H1 (cell line): ENCODE measurements around the gene TTC38. TPM values are rescaled to one million over a fixed set of nuclear protein-coding genes. Genes with fewer than 3 reads are reported as not detected.

ENCODE experiments used
- CTCF ChIA-PET: fragments of 300-600 bp; sonication (Branson Sonifier 250); formaldehyde crosslinking; loops from one replicate; lab custom pipeline; 2021; ENCODE audit not compliant: partially characterized antibody; lab: Charles Lee
- POLR2A ChIA-PET: fragments of 300-600 bp; sonication (Branson Sonifier 250); formaldehyde crosslinking; loops from one replicate; lab custom pipeline; 2021; ENCODE audit warnings: inconsistent platforms; ENCODE audit not compliant: partially characterized antibody; lab: Charles Lee
- DNase-seq, 2 experiments: peaks; one replicate each; pipeline versions ENCODE4 v3.0.0 to v3.0.0-alpha.2; 2010 to 2022; ENCODE audit warnings: low spot score in 2 of 2, low read depth in 1 of 2, mixed read lengths in 1 of 2
- FAIRE-seq: peaks from 2 replicates; lab custom pipeline; 2011; peaks lifted over from hg19 to GRCh38; lab: Jason Lieb, UNC
- H2AFZ ChIP-seq: 2 replicates; pipeline ENCODE4 v1.8.1; 2012; ENCODE audit warnings: low read length, inconsistent platforms
- H2AK5ac ChIP-seq: 2 replicates; pipeline ENCODE4 v1.6.1; 2013; ENCODE audit warnings: low read depth, low read length
- H2BK120ac ChIP-seq: replicated peaks from 2 replicates; pipeline ENCODE3; 2013; ENCODE audit warnings: low read depth, low read length, inconsistent platforms
- H2BK12ac ChIP-seq: 2 replicates; pipeline ENCODE4 v1.6.1; 2013; ENCODE audit warnings: low read depth, low read length
- H2BK15ac ChIP-seq: 2 replicates; pipeline ENCODE4 v1.6.1; 2013; ENCODE audit warnings: low read length
- H2BK20ac ChIP-seq: 2 replicates; pipeline ENCODE4 v1.6.1; 2013; ENCODE audit warnings: low read length
- H2BK5ac ChIP-seq: 2 replicates; pipeline ENCODE4 v1.6.1; 2013; ENCODE audit warnings: low read depth, low read length
- H3K14ac ChIP-seq: 2 replicates; pipeline ENCODE4 v1.6.1; 2013; ENCODE audit warnings: inconsistent platforms; ENCODE audit not compliant: insufficient read length
- H3K18ac ChIP-seq: 2 replicates; pipeline ENCODE4 v1.6.1; 2013; ENCODE audit warnings: low read length; ENCODE audit errors: extremely low read depth
- H3K23ac ChIP-seq: 2 replicates; pipeline ENCODE4 v1.6.1; 2013; ENCODE audit warnings: inconsistent platforms; ENCODE audit not compliant: insufficient read length
- H3K23me2 ChIP-seq: 2 replicates; pipeline ENCODE4 v1.6.1; 2013; ENCODE audit warnings: low read depth, low read length
- H3K27ac ChIP-seq: 2 replicates; pipeline ENCODE4 v1.6.1; 2011; ENCODE audit warnings: low read depth, low read length, inconsistent platforms
- H3K27me3 ChIP-seq, 4 experiments: replicated peaks in 1 of 4; 1 replicate in 1 of 4; 2 replicates in 3 of 4; pipeline versions ENCODE4 v1.6.1 to v1.8.1; 2011 to 2013; ENCODE audit warnings: low read length in 3 of 4, mild to moderate bottlenecking in 3 of 4, inconsistent platforms in 2 of 4, mixed read lengths in 2 of 4, moderate library complexity in 1 of 4; ENCODE audit not compliant: control insufficient read depth in 3 of 4, insufficient read depth in 3 of 4; ENCODE audit errors: extremely low read depth in 1 of 4
- H3K36me3 ChIP-seq, 4 experiments: 2 replicates each; pipeline versions ENCODE4 v1.6.1 to v1.8.1; 2011 to 2013; ENCODE audit warnings: mild to moderate bottlenecking in 4 of 4, low read length in 3 of 4, moderate library complexity in 2 of 4, control low read depth in 1 of 4, inconsistent platforms in 1 of 4; ENCODE audit not compliant: insufficient read depth in 4 of 4, control insufficient read depth in 2 of 4
- H3K4ac ChIP-seq: replicated peaks from 2 replicates; pipeline ENCODE3; 2013; ENCODE audit warnings: low read length, low read depth, mixed read lengths, inconsistent platforms; ENCODE audit not compliant: insufficient read length
- H3K4me1 ChIP-seq, 4 experiments: replicated peaks in 1 of 4; 1 replicate in 1 of 4; 2 replicates in 3 of 4; pipeline versions ENCODE4 v1.6.1 to v1.8.1; 2011 to 2013; ENCODE audit warnings: low read length in 3 of 4, inconsistent platforms in 2 of 4, mixed read lengths in 1 of 4; ENCODE audit not compliant: insufficient read depth in 4 of 4, control insufficient read depth in 3 of 4
- H3K4me2 ChIP-seq, 2 experiments: 2 replicates each; pipeline versions ENCODE4 v1.6.1 to v1.8.1; 2011 to 2013; ENCODE audit warnings: low read depth in 2 of 2, low read length in 2 of 2, control low read depth in 1 of 2, inconsistent platforms in 1 of 2, mild to moderate bottlenecking in 1 of 2; ENCODE audit not compliant: insufficient read depth in 1 of 2
- H3K4me3 ChIP-seq, 4 experiments: fragments of 200-600, 300-600 bp in 1 of 4; sonication (generic), shearing (Covaris generic), sonication (Bioruptor Twin) in 1 of 4; 2 replicates each; pipeline versions ENCODE4 v1.5.1 to v1.8.1; 2011 to 2016; ENCODE audit warnings: low read length in 4 of 4, low read depth in 3 of 4, control low read depth in 2 of 4, inconsistent platforms in 2 of 4, mild to moderate bottlenecking in 2 of 4, mixed read lengths in 1 of 4, moderate library complexity in 1 of 4; ENCODE audit not compliant: insufficient read depth in 2 of 4; ENCODE audit errors: extremely low read depth in 1 of 4
- H3K56ac ChIP-seq: replicated peaks from 2 replicates; pipeline ENCODE3; 2013; ENCODE audit warnings: low read depth, mild to moderate bottlenecking, mixed read lengths, low read length, inconsistent platforms; ENCODE audit not compliant: insufficient read length
- H3K79me1 ChIP-seq: 2 replicates; pipeline ENCODE4 v1.6.1; 2013; ENCODE audit warnings: low read depth, low read length, control low read depth
- H3K79me2 ChIP-seq, 2 experiments: 2 replicates each; pipeline versions ENCODE4 v1.6.1 to v1.8.1; 2012 to 2013; ENCODE audit warnings: low read length in 2 of 2, mild to moderate bottlenecking in 2 of 2, inconsistent platforms in 1 of 2; ENCODE audit not compliant: insufficient read depth in 2 of 2, control insufficient read depth in 1 of 2
- H3K9ac ChIP-seq, 4 experiments: replicated peaks in 1 of 4; 1 replicate in 1 of 4; 2 replicates in 3 of 4; pipeline versions ENCODE4 v1.6.1 to v1.8.1; 2011 to 2013; ENCODE audit warnings: low read depth in 3 of 4, low read length in 3 of 4, control low read depth in 2 of 4, mild to moderate bottlenecking in 2 of 4, moderate library complexity in 2 of 4, inconsistent platforms in 1 of 4; ENCODE audit errors: extremely low read depth in 1 of 4
- H3K9me3 ChIP-seq, 2 experiments: 2 replicates each; pipeline versions ENCODE4 v1.6.1 to v1.8.1; 2012 to 2013; ENCODE audit warnings: mild to moderate bottlenecking in 2 of 2, moderate library complexity in 2 of 2, control low read depth in 1 of 2, inconsistent platforms in 1 of 2, low read depth in 1 of 2, low read length in 1 of 2, mixed read lengths in 1 of 2; ENCODE audit not compliant: insufficient read depth in 2 of 2
- H4K20me1 ChIP-seq, 2 experiments: replicated peaks in 1 of 2; 2 replicates each; pipeline versions ENCODE3 to v1.8.1; 2011 to 2013; ENCODE audit warnings: inconsistent platforms in 2 of 2, low read length in 2 of 2, mild to moderate bottlenecking in 1 of 2; ENCODE audit not compliant: insufficient read depth in 2 of 2, control insufficient read depth in 1 of 2
- H4K5ac ChIP-seq: 2 replicates; pipeline ENCODE4 v1.6.1; 2013; ENCODE audit warnings: low read length, low read depth, mixed read lengths, inconsistent platforms; ENCODE audit not compliant: insufficient read length
- H4K8ac ChIP-seq: 2 replicates; pipeline ENCODE4 v1.8.0; 2013; ENCODE audit warnings: mild to moderate bottlenecking, moderate library complexity, low read length, inconsistent platforms; ENCODE audit not compliant: insufficient read depth; ENCODE audit errors: extremely low read depth
- H4K91ac ChIP-seq: replicated peaks from 2 replicates; pipeline ENCODE3; 2013; ENCODE audit warnings: low read length, mixed read lengths, inconsistent platforms; ENCODE audit not compliant: insufficient read length
- ATF3 ChIP-seq: IDR thresholded peaks from 2 replicates; pipeline ENCODE4 v1.6.1; 2011; ENCODE audit warnings: low read depth, mild to moderate bottlenecking, low read length; ENCODE audit not compliant: insufficient read depth
- CHD2 ChIP-seq: IDR thresholded peaks from 2 replicates; pipeline ENCODE4 v1.6.1; 2012; ENCODE audit warnings: low read length, improper control_type of control experiment
- HDAC2 ChIP-seq, 2 experiments: fragments of 300-600 bp in 1 of 2; sonication (generic) in 1 of 2; IDR thresholded peaks; 2 replicates each; pipeline ENCODE4 v1.6.1; 2011 to 2012; ENCODE audit warnings: low read depth in 2 of 2, low read length in 2 of 2, mild to moderate bottlenecking in 2 of 2, moderate library complexity in 2 of 2, borderline replicate concordance in 1 of 2, inconsistent platforms in 1 of 2
- JUN ChIP-seq: IDR thresholded peaks from 2 replicates; pipeline ENCODE4 v1.6.1; 2011; ENCODE audit warnings: low read depth, mild to moderate bottlenecking, improper control_type of control experiment, low read length
- KDM1A ChIP-seq: fragments of 200-600, 300-600 bp; sonication (generic); IDR thresholded peaks from 2 replicates; pipeline ENCODE4 v1.7.1; 2016; ENCODE audit warnings: mild to moderate bottlenecking, low read length, borderline replicate concordance
- MAFK ChIP-seq: IDR thresholded peaks from 2 replicates; pipeline ENCODE4 v1.6.1; 2012; ENCODE audit warnings: low read depth, mild to moderate bottlenecking, improper control_type of control experiment, low read length
- POLR2A ChIP-seq, 2 experiments: IDR thresholded peaks; 1 replicate in 1 of 2; 2 replicates in 1 of 2; pipeline ENCODE4 v1.6.1; 2011; ENCODE audit warnings: low read depth in 2 of 2, low read length in 2 of 2, mild to moderate bottlenecking in 2 of 2; ENCODE audit errors: control extremely low read depth in 1 of 2
- RAD21 ChIP-seq, 2 experiments: IDR thresholded peaks in 1 of 2; conservative IDR thresholded peaks in 1 of 2; 2 replicates each; pipeline ENCODE4 v1.6.1; 2011; ENCODE audit warnings: low read depth in 2 of 2, low read length in 2 of 2, improper control_type of control experiment in 1 of 2, inconsistent platforms in 1 of 2, mild to moderate bottlenecking in 1 of 2, moderate library complexity in 1 of 2
- SAP30 ChIP-seq: fragments of 300-600 bp; sonication (generic); IDR thresholded peaks from 2 replicates; pipeline ENCODE4 v1.7.1; 2012; ENCODE audit warnings: low read length, moderate library complexity, mild to moderate bottlenecking, inconsistent platforms; ENCODE audit not compliant: insufficient read depth, insufficient replicate concordance
- SIRT6 ChIP-seq: IDR thresholded peaks from one replicate; pipeline ENCODE4 v1.7.1; 2012; ENCODE audit warnings: low read length, inconsistent platforms
- SRF ChIP-seq: IDR thresholded peaks from 2 replicates; pipeline ENCODE4 v1.6.1; 2011; ENCODE audit warnings: mild to moderate bottlenecking, low read depth, low read length, moderate library complexity
- TAF7 ChIP-seq: optimal IDR thresholded peaks from 2 replicates; pipeline ENCODE3; 2011; ENCODE audit warnings: low read depth, mild to moderate bottlenecking, inconsistent platforms, low read length, moderate library complexity, borderline replicate concordance
- TCF12 ChIP-seq: IDR thresholded peaks from 2 replicates; pipeline ENCODE4 v1.6.1; 2011; ENCODE audit warnings: low read depth, mild to moderate bottlenecking, low read length
- WGBS, 2 experiments: shearing (Covaris generic) in 1 of 2; methylation state at CpG; one replicate each; pipeline versions ENCODE4 v1.1.6 to v1.1.7; 2013 to 2015; ENCODE audit warnings: low lambda C conversion rate in 2 of 2, mixed read lengths in 2 of 2, inconsistent platforms in 1 of 2, low coverage in 1 of 2, missing lambda C conversion rate in 1 of 2; ENCODE audit not compliant: insufficient replicate concordance in 2 of 2, insufficient coverage in 1 of 2, insufficient read length in 1 of 2; ENCODE audit errors: extremely low coverage in 1 of 2, missing lambda C conversion rate in 1 of 2; 5-methylcytosine and 5-hydroxymethylcytosine counted together
- polyA plus RNA-seq, 7 experiments: library from polyadenylated mRNA; depleted of rRNA in 3 of 7; stranded (reverse) in 5 of 7; unstranded in 2 of 7; fragments of >200 nt in 5 of 7; fragments of 200-250 nt in 2 of 7; gene quantifications; 1 replicate in 5 of 7; 2 replicates in 1 of 7; 4 replicates in 1 of 7; pipeline versions ENCODE4 v1.2.1 to v1.2.3, GENCODE V29; 2011 to 2013; ENCODE audit warnings: missing spikeins in 2 of 7, mixed read lengths in 2 of 7
- total RNA-seq: library from RNA; stranded (reverse); fragmentation: NEBNext Ultra II Directional; extraction: Animal tissue kit (Norgen Biotek cat#: 25700); gene quantifications from 2 replicates; pipeline ENCODE4 v1.2.1, GENCODE V29; 2021

TTC38 gene
- total and polyA plus RNA-seq, 2 of the 8 experiments (the other 6 are each of a cell fraction or from before 2014, with no cell fraction given), result 25.3 to 34.8 TPM

- WGBS, 2 experiments, result 77% methylated on average over 3 of the region's 3 CpGs; no CpG with 5 or more reads in 1 of the 2 experiments
- no peak overlapping the region for H3K27ac ChIP-seq
- H2AK5ac ChIP-seq, result no peak overlapping the region
- H3K4me3 ChIP-seq, result no peak overlapping the region
- H2BK5ac ChIP-seq, result no peak overlapping the region
- no peak overlapping the region for H3K18ac ChIP-seq
- ChIA-PET CTCF (interaction anchor here (1.3 kb wide), 1 partner anchor 280 kb away, joined by 8 read pairs; no protein-coding TSS in a partner anchor), POLR2A (interaction anchor here (1.3 to 1.5 kb wide), 2 partner anchors 9 to 11 kb away, joined by 4 to 5 read pairs; partner anchors contain the start of gene GTSE1)
- H2BK12ac ChIP-seq, result no peak overlapping the region
- peaks cover 2 to 7% (median 5%) of the 10 kb centered on the region in 4 experiments; a peak in 4 of 8 replicates for H3K36me3 ChIP-seq
- H3K4me2 ChIP-seq, result no peak overlapping the region
- no peak overlapping the region for H3K4ac ChIP-seq
- no peak overlapping the region for H4K91ac ChIP-seq
- H4K8ac ChIP-seq, result no peak overlapping the region
- H3K79me1 ChIP-seq, result no peaks in the 10 kb centered on the region; the same call in 1 of the 2 replicates
- no peaks in the 10 kb centered on the region for H3K79me2 ChIP-seq
- DNase-seq (no peak), FAIRE-seq (no peak)
- H3K4me1 ChIP-seq, result no peaks in the 10 kb centered on the region
- H2BK20ac ChIP-seq, result no peak overlapping the region
- H3K23me2 ChIP-seq, result no peaks in the 10 kb centered on the region
- no peak overlapping the region for H4K5ac ChIP-seq
- H3K27me3 ChIP-seq, result no peaks in the 10 kb centered on the region
- peaks cover 0 to 7% of the 10 kb centered on the region in 2 experiments for H4K20me1 ChIP-seq
- no peaks in the 10 kb centered on the region for H3K9me3 ChIP-seq
- no peak overlapping the region for H2AFZ ChIP-seq
- H3K9ac ChIP-seq, result no peak overlapping the region
- no peak overlapping the region for H3K23ac ChIP-seq
- H3K56ac ChIP-seq, result no peak overlapping the region
- no peak overlapping the region for H2BK15ac ChIP-seq
- no peak overlapping the region for H3K14ac ChIP-seq
- no peak overlapping the region for H2BK120ac ChIP-seq
- no peak for TF ChIP-seq RAD21 (IDR thresholded peaks at IDR 0.05 in 1 of 2, conservative IDR thresholded peaks at IDR 0.05 in 1 of 2; ENCODE audit: low read depth in 2 of 2, low read length in 2 of 2)
- no peak for TF ChIP-seq JUN
- TF ChIP-seq POLR2A (IDR thresholded peaks at IDR 0.05; ENCODE audit: control extremely low read depth in 1 of 2, low read depth in 2 of 2, low read length in 2 of 2), result no peak
- TF ChIP-seq SAP30, result no peak
- TF ChIP-seq KDM1A, result no peak
- TF ChIP-seq TCF12, result no peak
- no peak for TF ChIP-seq TAF7
- no peak for TF ChIP-seq ATF3
- TF ChIP-seq MAFK, result no peak
- TF ChIP-seq CHD2, result no peak
- no peak for TF ChIP-seq SIRT6
- TF ChIP-seq HDAC2 (IDR thresholded peaks at IDR 0.05; ENCODE audit: borderline replicate concordance in 1 of 2, low read depth in 2 of 2, low read length in 2 of 2), result no peak
- TF ChIP-seq SRF, result no peak
Observed at GRCh38 chr22:46286006-46286405, 18.2 kb downstream of the TTC38 start.
